Measurements from ENCODE around the gene RAB3GAP2.
"Not testable (repeated sequence)": the region's sequence is repeated elsewhere in the genome, so short reads cannot be mapped to it uniquely, and the experiment has no call there.

DNA sequence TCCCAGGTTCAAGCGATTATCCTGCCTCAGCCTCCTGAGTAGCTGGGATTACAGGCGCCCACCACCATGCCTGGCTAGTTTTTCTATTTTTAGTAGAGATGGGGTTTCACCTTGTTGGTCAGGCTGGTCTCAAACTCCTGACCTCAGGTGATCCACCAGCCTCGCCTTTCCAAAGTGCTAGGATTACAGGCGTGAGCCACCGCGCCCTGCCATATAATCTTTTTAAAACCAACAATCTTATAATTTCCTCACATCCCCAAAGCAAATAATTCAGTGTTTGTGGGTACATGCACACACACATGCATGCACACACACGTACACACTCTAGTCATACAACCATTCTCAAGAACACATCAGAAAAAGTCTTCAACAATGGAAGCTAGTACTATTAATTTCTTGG, 113.7 kb downstream of the RAB3GAP2 start:
- TF ChIP-seq, protein P1, sequence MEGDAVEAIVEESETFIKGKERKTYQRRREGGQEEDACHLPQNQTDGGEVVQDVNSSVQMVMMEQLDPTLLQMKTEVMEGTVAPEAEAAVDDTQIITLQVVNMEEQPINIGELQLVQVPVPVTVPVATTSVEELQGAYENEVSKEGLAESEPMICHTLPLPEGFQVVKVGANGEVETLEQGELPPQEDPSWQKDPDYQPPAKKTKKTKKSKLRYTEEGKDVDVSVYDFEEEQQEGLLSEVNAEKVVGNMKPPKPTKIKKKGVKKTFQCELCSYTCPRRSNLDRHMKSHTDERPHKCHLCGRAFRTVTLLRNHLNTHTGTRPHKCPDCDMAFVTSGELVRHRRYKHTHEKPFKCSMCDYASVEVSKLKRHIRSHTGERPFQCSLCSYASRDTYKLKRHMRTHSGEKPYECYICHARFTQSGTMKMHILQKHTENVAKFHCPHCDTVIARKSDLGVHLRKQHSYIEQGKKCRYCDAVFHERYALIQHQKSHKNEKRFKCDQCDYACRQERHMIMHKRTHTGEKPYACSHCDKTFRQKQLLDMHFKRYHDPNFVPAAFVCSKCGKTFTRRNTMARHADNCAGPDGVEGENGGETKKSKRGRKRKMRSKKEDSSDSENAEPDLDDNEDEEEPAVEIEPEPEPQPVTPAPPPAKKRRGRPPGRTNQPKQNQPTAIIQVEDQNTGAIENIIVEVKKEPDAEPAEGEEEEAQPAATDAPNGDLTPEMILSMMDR (IDR thresholded peaks at IDR 0.05): not testable (repeated sequence)
- TF ChIP-seq ZFX (IDR thresholded peaks at IDR 0.05; ENCODE audit: borderline replicate concordance): not testable (repeated sequence)

All from 22Rv1 (cell line).